Tibial nerve (tissue), 4 donors: ENCODE data around the gene SMIM10L2A.

Experiments used
- EP300 ChIP-seq, 2 donors: sonication (generic); formaldehyde crosslinking; IDR thresholded peaks; one replicate each; pipeline ENCODE4 v1.6.1; 2017; ENCODE audit warnings: antibody characterized with exemption in 2 of 2, mild to moderate bottlenecking in 1 of 2
- POLR2A ChIP-seq, 2 donors: fragments of 450-650 bp; IDR thresholded peaks; one replicate each; pipeline ENCODE4 v1.6.1; 2017; ENCODE audit warnings: antibody characterized with exemption in 2 of 2, mild to moderate bottlenecking in 2 of 2, moderate library complexity in 2 of 2
- TF ChIP-seq, protein P1 (sequence below), 5 experiments: fragments of 200-600 bp in 3 of 5; fragments of 450-650 bp in 2 of 5; sonication (generic) in 3 of 5; IDR thresholded peaks; one replicate each; pipeline ENCODE4 v1.5.1; 2016 to 2019; ENCODE audit warnings: antibody characterized with exemption in 5 of 5, mild to moderate bottlenecking in 3 of 5, moderate library complexity in 2 of 5

DNA sequence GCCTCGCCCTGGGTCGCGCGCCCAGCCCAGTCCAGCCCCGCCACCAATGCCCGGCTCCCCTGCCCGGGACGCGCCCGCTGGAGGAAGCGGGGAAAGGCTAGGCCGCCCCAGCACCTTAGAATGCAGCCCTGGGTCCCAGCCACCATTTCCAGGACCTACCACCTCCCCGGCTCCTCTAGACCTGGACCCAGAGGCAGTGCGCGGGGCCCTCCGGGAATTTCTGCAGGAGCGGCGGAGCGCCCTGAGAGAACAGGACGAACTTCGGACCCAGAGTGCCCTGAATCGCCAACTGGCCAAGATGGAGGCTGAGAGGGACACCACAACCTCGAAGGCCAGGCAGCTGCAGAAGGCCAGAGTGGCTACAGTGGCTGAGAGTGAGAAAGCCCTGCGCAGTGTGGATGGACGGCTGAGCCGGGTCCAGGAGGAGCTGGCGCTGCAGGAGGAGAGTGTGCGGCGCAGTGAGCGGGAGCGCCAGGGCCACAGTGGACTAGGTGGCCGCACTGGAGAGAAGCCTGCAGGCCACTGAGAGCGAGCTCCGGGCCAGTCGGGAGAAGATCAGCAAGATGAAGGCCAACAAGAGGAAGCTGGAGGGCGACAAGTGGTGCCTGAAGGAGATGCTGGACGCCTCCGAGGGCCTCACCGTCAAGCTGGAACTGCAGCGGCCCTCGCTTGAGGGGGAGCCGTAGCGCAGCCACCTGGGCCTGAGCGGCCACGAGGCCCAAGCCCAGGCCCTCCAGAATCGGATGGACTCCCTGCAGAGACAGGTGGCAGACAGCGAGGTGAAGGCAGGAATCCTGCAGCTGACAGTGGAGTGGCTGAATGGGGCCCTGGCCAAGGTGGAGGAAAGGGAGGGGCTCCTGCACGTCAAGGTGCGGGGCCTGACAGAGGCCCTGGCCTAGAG, 15.5 kb downstream of the SMIM10L2A start:
- TF ChIP-seq POLR2A (IDR thresholded peaks at IDR 0.05), result no peak
- TF ChIP-seq, protein P1, sequence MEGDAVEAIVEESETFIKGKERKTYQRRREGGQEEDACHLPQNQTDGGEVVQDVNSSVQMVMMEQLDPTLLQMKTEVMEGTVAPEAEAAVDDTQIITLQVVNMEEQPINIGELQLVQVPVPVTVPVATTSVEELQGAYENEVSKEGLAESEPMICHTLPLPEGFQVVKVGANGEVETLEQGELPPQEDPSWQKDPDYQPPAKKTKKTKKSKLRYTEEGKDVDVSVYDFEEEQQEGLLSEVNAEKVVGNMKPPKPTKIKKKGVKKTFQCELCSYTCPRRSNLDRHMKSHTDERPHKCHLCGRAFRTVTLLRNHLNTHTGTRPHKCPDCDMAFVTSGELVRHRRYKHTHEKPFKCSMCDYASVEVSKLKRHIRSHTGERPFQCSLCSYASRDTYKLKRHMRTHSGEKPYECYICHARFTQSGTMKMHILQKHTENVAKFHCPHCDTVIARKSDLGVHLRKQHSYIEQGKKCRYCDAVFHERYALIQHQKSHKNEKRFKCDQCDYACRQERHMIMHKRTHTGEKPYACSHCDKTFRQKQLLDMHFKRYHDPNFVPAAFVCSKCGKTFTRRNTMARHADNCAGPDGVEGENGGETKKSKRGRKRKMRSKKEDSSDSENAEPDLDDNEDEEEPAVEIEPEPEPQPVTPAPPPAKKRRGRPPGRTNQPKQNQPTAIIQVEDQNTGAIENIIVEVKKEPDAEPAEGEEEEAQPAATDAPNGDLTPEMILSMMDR (IDR thresholded peaks at IDR 0.05), result no peak
- no peak for TF ChIP-seq EP300 (IDR thresholded peaks at IDR 0.05)
